Stimulated activated memory B cell treated with anti-CD40 and anti-IgM and Interleukin-4, amounts not matched to agents 10 μg/mL and 1 μg/mL and 100 μg/mL, for 72 hours (primary cell): ENCODE results near the gene BBX.

Source experiments
- ATAC-seq: fragments of 150-1000 bp; cut with Tn5 transposase; 2 replicates; pipeline ENCODE4 v1.10.0; 2021
- H3K27ac Mint-ChIP-seq: one replicate; pipeline ENCODE4 v1.8.0; 2022; ENCODE audit warnings: mild to moderate bottlenecking, mixed read lengths
- H3K27me3 Mint-ChIP-seq: one replicate; pipeline ENCODE4 v1.8.0; 2022; ENCODE audit warnings: mixed read lengths
- H3K36me3 Mint-ChIP-seq: one replicate; pipeline ENCODE4 v1.8.0; 2022; ENCODE audit warnings: mixed read lengths
- H3K4me1 Mint-ChIP-seq: one replicate; pipeline ENCODE4 v1.8.0; 2022; ENCODE audit warnings: mixed read lengths
- H3K4me3 Mint-ChIP-seq: one replicate; pipeline ENCODE4 v1.8.0; 2022; ENCODE audit warnings: mild to moderate bottlenecking, moderate library complexity, mixed read lengths
- H3K9me3 Mint-ChIP-seq: one replicate; pipeline ENCODE4 v1.8.0; 2022; ENCODE audit warnings: mixed read lengths

BBX gene

DNA sequence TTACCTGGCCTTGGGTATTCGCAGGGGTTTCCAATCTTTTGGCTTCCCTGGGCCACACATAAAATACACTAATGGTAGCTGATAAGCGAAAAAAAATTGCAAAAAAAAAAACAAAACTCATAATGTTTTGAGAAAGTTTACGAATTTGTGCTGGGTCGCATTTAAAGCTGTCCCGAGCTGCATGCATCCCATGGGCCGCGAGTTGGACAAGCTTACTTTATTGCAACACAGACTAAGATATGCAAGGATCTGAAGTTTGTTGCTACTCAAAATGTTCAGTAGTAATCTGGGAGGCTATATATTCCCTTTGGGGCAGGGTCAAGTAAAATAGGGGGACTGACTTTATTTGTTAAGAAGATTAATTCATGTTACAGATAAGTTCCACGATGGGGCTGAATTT, 320.2 kb downstream of the BBX start:
- no peak overlapping the region for H3K27ac Mint-ChIP-seq
- ATAC-seq, result no peak
- no peak overlapping the region for H3K4me3 Mint-ChIP-seq
- no peaks in the 10 kb centered on the region for H3K4me1 Mint-ChIP-seq
- H3K27me3 Mint-ChIP-seq, result no peaks in the 10 kb centered on the region
- no peaks in the 10 kb centered on the region for H3K9me3 Mint-ChIP-seq
- H3K36me3 Mint-ChIP-seq, result no peaks in the 10 kb centered on the region

GRCh38 chr3:107845380-107846278, 322.9 kb downstream of the BBX start:
- Mint-ChIP-seq H3K27me3 (peaks cover 15% of the 10 kb centered on the region), H3K27ac (no peak overlapping the region), H3K4me1 (no peaks in the 10 kb centered on the region), H3K9me3 (no peaks in the 10 kb centered on the region), H3K36me3 (no peaks in the 10 kb centered on the region), H3K4me3 (no peak overlapping the region)
- ATAC-seq, result no peak

DNA sequence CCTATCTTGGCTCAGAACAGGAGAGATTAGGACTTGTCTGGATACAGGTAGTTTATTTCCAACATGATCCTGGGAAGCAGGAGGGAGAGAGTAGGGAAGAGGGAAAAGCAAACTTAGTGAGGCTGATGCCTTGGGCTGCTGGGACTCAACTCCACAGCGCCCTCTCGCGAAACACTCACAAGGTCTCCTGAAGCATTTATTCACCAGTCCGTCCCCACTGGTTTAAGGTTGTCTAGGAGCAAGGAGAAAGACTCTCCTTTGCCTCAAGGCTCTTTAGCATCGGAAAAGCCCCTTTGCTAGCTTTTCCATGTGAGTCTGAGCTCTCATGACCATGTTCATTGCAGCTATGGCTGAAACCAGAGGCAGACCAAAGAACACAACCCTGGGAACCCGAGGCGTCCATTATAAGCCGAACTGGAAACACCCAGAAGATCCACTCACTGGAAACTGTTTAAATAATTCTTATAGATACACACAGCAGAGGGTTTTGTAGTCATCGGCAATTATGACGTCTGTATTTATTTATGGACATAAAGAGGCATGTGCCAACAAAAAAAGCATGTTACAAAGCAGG, 323.6 kb downstream of the BBX start:
- Mint-ChIP-seq H3K36me3 (no peaks in the 10 kb centered on the region), H3K27me3 (peaks cover 15% of the 10 kb centered on the region), H3K27ac (no peak overlapping the region), H3K9me3 (no peaks in the 10 kb centered on the region), H3K4me3 (no peak overlapping the region), H3K4me1 (no peaks in the 10 kb centered on the region)
- no peak for ATAC-seq

DNA sequence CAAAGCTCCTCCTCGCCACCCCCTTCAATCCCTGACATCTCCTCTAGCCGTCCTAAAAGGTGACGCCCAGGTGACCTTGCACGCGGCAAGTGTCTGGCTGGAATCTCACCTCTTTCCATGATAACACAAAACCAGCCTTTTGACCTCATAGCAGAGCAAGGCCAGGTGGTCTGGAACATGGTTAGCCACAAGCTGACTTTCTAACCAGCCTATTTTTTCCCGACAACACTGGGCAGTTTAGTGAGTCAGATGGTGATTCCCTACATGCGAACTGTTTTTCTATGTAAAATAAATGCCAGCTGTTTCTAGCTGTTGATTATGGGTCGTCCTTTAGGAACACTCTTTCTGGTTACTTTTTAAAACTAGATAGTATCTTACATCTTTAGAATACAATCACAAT, 325.0 kb downstream of the BBX start:
- H3K36me3 Mint-ChIP-seq, result no peaks in the 10 kb centered on the region
- peaks cover 15% of the 10 kb centered on the region for H3K27me3 Mint-ChIP-seq
- no peak overlapping the region for H3K27ac Mint-ChIP-seq
- H3K9me3 Mint-ChIP-seq, result no peaks in the 10 kb centered on the region
- ATAC-seq, result peak; percentile 32
- H3K4me1 Mint-ChIP-seq, result no peaks in the 10 kb centered on the region
- no peak overlapping the region for H3K4me3 Mint-ChIP-seq

- Mint-ChIP-seq H3K27me3 (peaks cover 15% of the 10 kb centered on the region), H3K4me3 (no peak overlapping the region), H3K9me3 (no peaks in the 10 kb centered on the region), H3K27ac (no peak overlapping the region), H3K36me3 (no peaks in the 10 kb centered on the region), H3K4me1 (no peaks in the 10 kb centered on the region)
- ATAC-seq, result no peak
Observed at GRCh38 chr3:107848351-107848915, 325.7 kb downstream of the BBX start.

GRCh38 chr3:107850681-107851080, 327.9 kb downstream of the BBX start:
- H3K27ac Mint-ChIP-seq, result no peak overlapping the region
- peaks cover 15% of the 10 kb centered on the region for H3K27me3 Mint-ChIP-seq
- peak; percentile 37 for ATAC-seq
- H3K9me3 Mint-ChIP-seq, result no peaks in the 10 kb centered on the region
- no peaks in the 10 kb centered on the region for H3K36me3 Mint-ChIP-seq
- H3K4me3 Mint-ChIP-seq, result no peak overlapping the region
- H3K4me1 Mint-ChIP-seq, result no peaks in the 10 kb centered on the region

DNA sequence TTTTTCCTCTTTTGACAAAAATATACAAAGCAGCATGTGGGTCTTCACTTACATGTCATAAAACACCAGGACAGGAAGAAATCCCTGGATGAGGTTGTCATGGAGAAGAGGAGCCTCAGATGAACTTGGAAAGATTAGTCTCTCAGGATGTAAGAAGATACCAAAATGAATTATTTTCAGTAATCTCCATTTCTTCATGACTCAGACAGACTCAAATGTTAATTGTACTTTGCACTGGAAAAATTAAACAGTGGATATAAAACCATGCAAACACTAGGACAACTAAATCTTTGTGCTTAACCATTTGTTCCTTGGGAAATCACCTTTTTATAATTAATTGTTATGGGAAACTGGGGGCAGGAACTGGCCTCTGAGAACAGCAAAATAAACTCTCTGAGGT, 331.1 kb downstream of the BBX start:
- no peak for ATAC-seq
- Mint-ChIP-seq H3K4me3 (no peak overlapping the region), H3K9me3 (no peaks in the 10 kb centered on the region), H3K4me1 (no peaks in the 10 kb centered on the region), H3K27me3 (peaks cover 12% of the 10 kb centered on the region), H3K36me3 (no peaks in the 10 kb centered on the region), H3K27ac (no peak overlapping the region)

DNA sequence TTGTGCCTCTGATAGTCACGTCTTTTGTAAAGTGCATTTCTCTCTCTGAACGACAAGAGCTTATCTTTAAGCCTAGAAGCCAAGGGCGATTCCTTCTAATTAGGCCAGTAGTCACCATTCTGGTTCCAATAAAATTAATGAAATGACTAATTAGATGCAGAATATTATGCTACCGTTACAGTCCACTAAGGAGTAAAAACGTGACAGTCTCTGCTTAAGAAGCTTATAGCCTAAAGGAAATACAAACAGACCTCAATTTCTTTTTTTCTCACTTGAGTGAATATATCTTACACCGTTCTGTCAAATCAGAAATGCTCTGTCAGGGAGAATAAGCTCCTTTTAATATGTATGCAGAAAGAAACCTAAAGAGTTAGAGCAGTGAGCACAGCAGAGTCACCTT, 332.0 kb downstream of the BBX start:
- H3K4me1 Mint-ChIP-seq, result no peaks in the 10 kb centered on the region
- no peak for ATAC-seq
- H3K9me3 Mint-ChIP-seq, result no peaks in the 10 kb centered on the region
- H3K27ac Mint-ChIP-seq, result no peak overlapping the region
- peaks cover 3% of the 10 kb centered on the region for H3K27me3 Mint-ChIP-seq
- no peak overlapping the region for H3K4me3 Mint-ChIP-seq
- no peaks in the 10 kb centered on the region for H3K36me3 Mint-ChIP-seq

GRCh38 chr3:107855710-107856109, 332.9 kb downstream of the BBX start:
- H3K27me3 Mint-ChIP-seq, result no peaks in the 10 kb centered on the region
- no peaks in the 10 kb centered on the region for H3K4me1 Mint-ChIP-seq
- no peaks in the 10 kb centered on the region for H3K9me3 Mint-ChIP-seq
- no peaks in the 10 kb centered on the region for H3K36me3 Mint-ChIP-seq
- no peak overlapping the region for H3K27ac Mint-ChIP-seq
- peak; percentile 53 for ATAC-seq
- no peak overlapping the region for H3K4me3 Mint-ChIP-seq

GRCh38 chr3:107857854-107858253, 335.1 kb downstream of the BBX start:
- H3K4me1 Mint-ChIP-seq, result peaks cover 15% of the 10 kb centered on the region

DNA sequence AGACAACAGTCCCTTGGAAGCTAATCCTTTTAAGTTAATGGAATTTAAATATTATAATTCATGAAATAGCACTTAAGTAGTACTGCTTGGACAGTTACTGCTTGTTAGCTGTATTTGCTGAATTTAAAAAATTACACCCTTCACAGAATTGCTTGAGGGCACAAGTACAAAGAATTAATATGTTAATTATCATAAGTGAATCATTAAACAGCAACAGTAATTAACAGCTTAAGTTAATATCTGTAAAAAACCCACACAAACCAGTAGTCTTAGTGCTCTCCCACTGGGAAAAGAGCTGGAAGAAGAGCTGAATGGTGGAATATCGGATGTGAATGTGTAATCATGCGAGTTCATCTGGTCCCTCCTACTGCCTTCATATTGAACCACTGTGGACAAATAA, 336.1 kb downstream of the BBX start:
- H3K27me3 Mint-ChIP-seq, result no peaks in the 10 kb centered on the region
- H3K36me3 Mint-ChIP-seq, result no peaks in the 10 kb centered on the region
- no peak overlapping the region for H3K27ac Mint-ChIP-seq
- no peaks in the 10 kb centered on the region for H3K9me3 Mint-ChIP-seq
- H3K4me3 Mint-ChIP-seq, result no peak overlapping the region
- peaks cover 16% of the 10 kb centered on the region for H3K4me1 Mint-ChIP-seq
- no peak for ATAC-seq

More at GRCh38 chr3:107857854-107858253, 335.1 kb downstream of the BBX start:
- no peak overlapping the region for H3K4me3 Mint-ChIP-seq
- no peaks in the 10 kb centered on the region for H3K36me3 Mint-ChIP-seq
- no peak overlapping the region for H3K27ac Mint-ChIP-seq
- no peak for ATAC-seq
- no peaks in the 10 kb centered on the region for H3K9me3 Mint-ChIP-seq
- H3K27me3 Mint-ChIP-seq, result no peaks in the 10 kb centered on the region
